AG20443 (cell line): ENCODE measurements around the gene KRT12.
"Not testable (repeated sequence)": the region's sequence is repeated elsewhere in the genome, so short reads cannot be mapped to it uniquely, and the experiment has no call there.

Experiments used
- DNase-seq: peaks from one replicate; pipeline ENCODE4 v3.0.0; 2012; ENCODE audit warnings: low spot score, mixed read lengths

The KRT12 gene

GRCh38 chr17:40883626-40884334 is 16.8 kb upstream of the KRT12 start:
- no peak for DNase-seq

DNA sequence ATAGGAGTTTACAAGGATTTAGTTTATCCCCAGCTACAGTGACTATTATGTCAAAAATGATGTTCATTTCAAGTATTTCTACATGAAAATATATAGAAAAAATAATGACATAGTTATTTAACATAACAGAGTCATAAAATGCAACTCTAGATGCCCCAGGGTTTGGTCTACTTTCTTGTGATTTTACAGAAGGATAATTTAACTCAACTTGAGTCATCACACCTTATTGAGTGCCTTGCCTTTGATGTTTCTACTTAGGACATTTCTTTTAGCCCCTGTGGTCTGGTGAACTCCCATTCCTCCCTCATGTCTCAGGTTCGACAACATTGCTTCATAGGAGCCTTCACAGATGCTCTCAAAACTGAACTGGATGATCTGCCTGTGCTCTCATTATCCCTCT is 16.0 kb upstream of the KRT12 start:
- DNase-seq = no peak

DNA sequence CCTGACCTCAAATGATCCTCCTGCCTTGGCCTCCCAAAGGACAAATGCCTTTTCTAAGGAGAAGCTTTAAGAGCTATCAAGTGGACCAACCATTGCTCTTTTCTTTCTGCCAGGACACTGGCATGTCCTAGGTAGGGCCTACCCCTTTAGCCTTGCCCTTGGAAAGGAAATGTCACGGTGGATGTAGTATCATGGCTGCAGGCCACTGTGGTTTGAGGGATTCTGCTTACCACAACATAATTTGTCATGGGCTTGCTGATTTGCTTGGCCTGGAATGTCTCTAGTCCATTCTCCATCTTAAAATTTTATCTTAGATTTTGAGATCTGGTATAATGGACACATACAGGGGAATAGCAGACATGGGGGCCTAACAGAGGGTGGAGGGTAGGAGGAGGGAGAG is 12.0 kb upstream of the KRT12 start:
- DNase-seq = no peak

DNA sequence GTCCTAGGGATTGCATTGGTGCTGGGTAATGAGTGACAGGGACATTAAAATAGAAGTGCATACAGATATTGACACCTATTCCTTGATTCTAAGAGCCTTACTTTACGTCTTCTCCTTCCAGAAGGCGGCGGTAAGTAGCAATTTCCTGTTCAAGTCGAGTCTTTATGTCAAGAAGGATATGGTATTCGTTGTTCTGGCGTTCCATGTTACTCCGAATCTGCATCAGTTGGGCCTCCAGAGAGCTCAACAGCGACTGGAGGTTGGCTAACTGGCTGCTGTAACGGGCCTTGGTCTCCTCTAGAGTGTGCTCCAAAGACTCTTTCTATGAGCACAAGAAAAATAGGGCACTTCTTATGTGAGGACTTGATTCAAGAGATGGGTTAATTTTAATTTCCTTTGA is 11.0 kb upstream of the KRT12 start:
- DNase-seq = no peak

DNA sequence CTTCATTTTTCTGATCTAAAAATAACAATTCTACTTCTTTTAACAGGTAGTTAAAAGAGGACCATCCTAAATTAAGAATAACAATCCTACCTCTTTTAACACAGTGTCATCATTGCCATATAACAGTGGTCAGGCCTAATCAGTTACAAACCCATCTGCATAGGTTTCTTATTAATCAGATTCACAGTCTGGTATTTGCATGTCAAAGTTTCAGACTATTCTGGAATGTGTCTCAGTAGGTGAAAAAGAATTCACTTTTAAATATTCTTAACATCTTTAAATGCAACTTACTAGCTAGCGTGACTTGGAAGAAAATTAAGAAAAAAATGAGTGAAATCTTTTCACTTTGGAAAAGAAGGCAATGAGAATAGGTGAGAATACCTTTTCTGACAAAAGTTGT is 6.8 kb upstream of the KRT12 start:
- DNase-seq = no peak

- DNase-seq = no peak
Measured at GRCh38 chr17:40873255-40873654, 6.2 kb upstream of the KRT12 start.

DNA sequence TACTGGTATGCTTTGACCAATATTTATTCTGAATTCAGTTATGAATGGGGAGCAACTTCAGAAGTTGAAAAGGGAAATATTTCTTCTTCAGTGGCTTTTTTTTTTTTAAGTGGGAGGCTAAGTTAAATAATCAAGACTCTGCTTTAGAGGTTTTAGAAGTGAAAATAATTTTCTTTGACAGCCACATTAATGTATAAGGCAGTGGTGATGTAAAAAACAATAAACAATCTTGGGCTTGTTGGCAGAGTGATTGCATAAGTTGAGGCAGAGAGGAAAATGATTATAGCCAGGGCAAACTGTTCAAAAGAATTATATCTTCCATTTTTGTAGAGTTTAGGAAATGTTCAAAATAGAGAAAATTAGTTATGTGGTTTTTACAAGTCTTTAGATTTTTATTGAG is 5.4 kb upstream of the KRT12 start:
- DNase-seq = no peak

- no peak for DNase-seq
Measured at GRCh38 chr17:40871316-40871715, 4.3 kb upstream of the KRT12 start.

DNA sequence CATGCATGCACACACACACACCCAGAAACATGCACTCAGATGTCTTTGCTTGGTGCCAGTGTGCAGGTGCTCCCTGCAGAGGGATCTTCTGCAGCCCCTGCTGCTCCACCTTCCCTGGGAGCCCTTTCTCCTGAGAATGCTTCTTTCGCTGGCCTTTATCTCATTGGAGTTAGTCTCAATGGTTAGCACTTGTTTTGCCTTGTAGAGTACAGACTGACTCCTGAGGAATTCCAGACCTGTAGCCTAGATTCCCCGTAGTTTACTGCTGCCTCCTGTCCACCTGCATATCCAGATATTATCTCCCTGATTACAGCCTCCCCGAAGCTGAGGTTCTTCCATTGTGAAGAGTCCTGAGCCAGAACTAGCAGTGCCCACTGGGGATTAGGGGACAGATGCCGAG is 3.1 kb upstream of the KRT12 start:
- DNase-seq = no peak

DNA sequence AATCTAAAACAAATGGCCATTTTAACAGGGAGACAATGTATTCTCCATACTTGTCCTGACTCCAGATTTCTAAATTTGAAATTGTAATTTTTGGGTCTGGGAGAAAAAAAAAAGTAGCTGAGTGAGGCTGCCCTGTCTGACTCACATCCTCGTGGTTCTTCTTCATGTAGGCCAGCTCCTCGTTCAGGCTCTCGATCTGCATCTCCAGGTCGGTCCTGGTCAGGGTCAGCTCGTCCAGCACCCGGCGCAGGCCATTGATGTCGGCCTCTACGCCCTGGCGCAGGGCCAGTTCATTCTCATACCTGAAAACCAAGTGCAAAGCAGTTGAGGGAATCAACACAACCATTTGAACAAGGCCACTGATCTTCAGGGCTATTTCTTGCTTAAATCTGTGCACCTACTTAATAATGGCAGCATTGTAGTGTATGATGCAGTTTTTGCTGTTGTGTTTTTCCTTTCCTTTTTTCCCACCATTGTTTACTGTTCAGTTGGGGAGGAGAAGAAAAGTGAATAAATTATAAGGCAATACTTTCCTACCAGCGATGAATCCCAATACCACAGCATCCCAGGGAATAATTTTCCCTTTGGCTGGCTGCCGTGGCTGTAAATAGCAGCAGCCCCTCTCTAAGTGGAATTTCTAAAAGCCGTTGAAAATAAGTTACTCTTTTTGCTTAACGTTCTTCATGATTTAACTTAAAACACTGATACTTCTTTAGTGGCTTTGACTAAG is 2.2 kb downstream of the KRT12 start:
- DNase-seq = peak; percentile 16

GRCh38 chr17:40862985-40863733 is 3.9 kb downstream of the KRT12 start:
- DNase-seq = peak; percentile 13

DNA sequence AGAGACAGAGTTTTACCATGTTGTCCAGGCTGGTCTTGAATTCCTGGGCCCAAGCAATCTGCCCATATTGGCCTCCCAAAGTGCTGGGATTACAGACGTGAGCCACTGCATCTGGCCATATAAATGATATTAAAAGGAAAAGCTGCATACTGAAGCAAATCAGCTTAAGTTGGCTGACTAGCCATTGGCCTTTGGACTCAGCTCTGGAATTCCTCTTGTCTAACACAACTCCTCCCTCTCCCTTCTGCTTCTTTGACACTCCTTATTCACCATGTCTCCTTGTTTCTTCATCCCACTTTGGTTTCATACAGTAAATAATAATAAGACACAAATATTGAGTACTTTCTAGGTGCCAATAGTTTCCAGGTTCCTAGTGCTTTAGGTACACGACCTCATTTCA is 7.5 kb downstream of the KRT12 start:
- DNase-seq = peak; percentile 13

- not testable (repeated sequence) for DNase-seq
Measured at GRCh38 chr17:40858667-40859066, 8.4 kb downstream of the KRT12 start.

DNA sequence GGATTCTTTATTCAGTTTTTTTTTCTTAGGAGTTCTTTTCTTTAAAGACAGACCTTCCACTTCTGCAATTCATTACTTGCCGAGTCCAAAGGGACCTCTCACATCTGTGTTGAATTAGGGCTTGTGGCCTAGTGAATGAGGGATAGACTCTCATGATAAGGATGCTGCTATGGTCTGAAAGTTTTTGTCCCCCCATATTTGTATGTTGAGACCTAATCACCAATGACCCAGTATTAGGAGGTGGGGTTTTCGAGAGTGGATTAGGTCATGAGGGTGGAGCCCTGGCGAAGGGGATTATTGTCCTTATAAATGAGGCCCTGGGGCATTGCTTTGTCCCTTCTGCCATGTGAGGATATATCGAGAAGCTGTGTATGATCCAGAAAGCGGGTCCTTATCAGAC is 9.5 kb downstream of the KRT12 start:
- DNase-seq = peak; percentile 44

DNA sequence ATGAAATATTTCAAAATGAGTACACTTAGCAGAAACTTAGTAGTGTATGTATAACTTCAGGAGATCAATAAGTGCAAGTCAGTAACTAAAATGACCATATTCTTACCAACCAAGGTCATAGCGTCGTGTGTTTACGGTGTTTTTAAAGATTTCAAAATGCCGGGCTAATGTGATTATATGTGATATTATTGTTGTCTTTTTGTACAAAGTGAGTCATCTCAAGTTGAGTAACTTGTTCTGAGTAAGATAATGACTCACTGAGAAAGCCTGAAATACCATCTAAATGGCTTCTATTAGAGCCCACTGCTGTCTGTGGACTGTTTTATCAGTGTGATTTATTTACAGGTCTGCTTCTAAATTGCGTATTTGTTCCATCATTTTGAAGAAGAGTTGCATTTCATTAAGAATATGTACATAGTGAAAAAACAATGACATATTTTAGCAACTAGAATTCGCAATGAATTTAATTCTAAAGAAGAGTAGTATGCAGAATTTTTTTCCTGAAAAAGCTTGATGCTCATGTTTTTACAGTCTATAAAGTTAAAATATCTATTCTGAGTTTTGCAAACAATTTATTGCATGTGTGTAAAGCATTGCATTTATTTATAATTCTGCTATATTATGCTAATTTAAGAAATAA is 12.7 kb downstream of the KRT12 start:
- DNase-seq = peak; percentile 65

GRCh38 chr17:40852364-40852763 is 14.7 kb downstream of the KRT12 start:
- DNase-seq = no peak

DNA sequence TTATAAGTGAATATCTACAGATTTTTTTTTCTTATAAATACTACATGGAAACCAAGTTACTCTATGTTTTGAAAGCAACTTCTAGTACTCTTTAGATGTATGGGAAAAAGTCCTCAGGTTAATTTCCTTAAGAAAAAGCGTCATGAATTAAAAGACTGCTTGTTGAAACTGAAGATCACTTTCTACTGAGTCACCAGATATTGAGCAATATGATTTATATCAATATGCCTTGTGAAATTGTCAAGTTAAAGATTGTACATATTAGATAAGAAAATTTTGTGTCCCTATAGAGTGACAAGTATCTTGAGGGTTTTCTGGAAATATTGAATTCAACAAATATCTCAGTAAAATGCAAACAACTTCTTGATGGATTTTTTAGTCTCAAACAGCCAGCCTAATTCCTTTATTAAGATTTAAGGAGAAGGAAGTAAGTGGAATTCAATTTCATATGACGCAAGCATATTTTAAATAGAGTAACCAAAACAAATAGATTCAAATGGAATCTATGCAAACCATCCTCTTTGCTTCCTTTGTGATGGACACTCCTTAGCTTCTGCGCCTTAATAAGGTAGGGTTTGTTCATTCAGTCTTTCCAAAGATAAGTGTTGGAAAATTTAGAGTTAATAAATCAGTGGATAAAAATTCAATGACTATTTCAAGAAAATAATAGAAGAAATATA is 16.6 kb downstream of the KRT12 start:
- DNase-seq = no peak

DNA sequence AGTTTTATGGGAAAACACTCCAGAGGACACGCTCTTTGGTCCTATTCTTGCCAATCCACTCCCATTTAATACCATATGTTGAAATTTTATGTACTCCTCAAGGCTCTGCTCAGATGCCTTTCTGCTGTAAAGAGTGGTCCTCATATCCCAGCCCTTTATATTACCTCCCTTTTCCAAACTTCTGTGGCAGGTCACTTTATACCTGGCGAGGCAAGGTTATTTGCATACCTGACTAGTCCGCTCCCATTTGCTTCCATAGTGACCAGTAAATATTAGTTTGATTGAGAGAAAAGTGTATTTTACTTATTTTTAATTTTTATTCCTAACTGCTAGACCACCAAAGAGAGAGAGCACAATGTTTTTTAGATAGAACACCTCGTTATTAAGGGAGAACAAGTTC is 17.3 kb downstream of the KRT12 start:
- no peak for DNase-seq

- DNase-seq = no peak
Measured at GRCh38 chr17:40848583-40849235, 18.3 kb downstream of the KRT12 start.

GRCh38 chr17:40846515-40847144 is 20.4 kb downstream of the KRT12 start:
- no peak for DNase-seq

DNA sequence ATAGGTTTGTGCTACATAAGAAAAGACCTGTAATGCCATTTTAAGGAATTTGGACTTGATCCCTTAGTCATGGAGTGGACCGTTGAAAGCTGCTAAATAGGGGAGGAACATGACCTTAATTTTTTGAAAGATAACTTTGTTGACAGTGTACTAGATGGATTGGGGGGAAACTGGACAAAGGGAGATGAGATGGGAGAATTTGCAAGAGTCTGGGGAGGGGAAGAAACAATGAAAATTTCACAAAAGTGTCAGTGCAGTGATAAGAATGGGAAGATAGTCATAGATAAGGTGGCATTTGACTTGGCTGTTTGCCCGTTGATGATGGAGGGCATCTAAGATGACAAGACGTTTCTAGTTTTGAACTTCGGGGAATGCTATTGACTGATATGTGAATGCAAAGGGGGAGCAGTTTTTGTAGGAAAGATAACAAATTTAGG is 22.3 kb downstream of the KRT12 start:
- DNase-seq = no peak
